ENCODE data around the gene FOXP2. TPM values are rescaled to one million over a fixed set of nuclear protein-coding genes. Genes with fewer than 3 reads are reported as not detected.
"Not testable (repeated sequence)": the region's sequence is repeated elsewhere in the genome, so short reads cannot be mapped to it uniquely, and the experiment has no call there.

FOXP2 gene
- total RNA-seq, 4 donors from 2014 or later = 11.8 to 25.8 (median 17.2) TPM

GRCh38 chr7:114588506-114588905, 173.9 kb downstream of the FOXP2 start:
- no peak overlapping the region for H3K27ac ChIP-seq
- TF ChIP-seq POLR2A (IDR thresholded peaks at IDR 0.05) (no peak), CTCF (IDR thresholded peaks at IDR 0.05) (no peak), EP300 (IDR thresholded peaks at IDR 0.05) (no peak)
- 77 to 90% methylated on average over 1 of the region's 1 CpG for WGBS, 2 donors

GRCh38 chr7:114589436-114589835, 174.8 kb downstream of the FOXP2 start:
- no peaks in the 10 kb centered on the region for H3K36me3 ChIP-seq
- H3K4me1 ChIP-seq = no peaks in the 10 kb centered on the region
- no peak for DNase-seq (ENCODE audit: low spot score in 2 of 2)
- no peaks in the 10 kb centered on the region for H3K9me3 ChIP-seq
- no peaks in the 10 kb centered on the region for H3K27me3 ChIP-seq
- TF ChIP-seq CTCF (IDR thresholded peaks at IDR 0.05) = no peak
- no peak for TF ChIP-seq POLR2A (IDR thresholded peaks at IDR 0.05)
- TF ChIP-seq EP300 (IDR thresholded peaks at IDR 0.05) = no peak
- H3K4me3 ChIP-seq = no peak overlapping the region
- H3K27ac ChIP-seq = no peak overlapping the region

More at GRCh38 chr7:114588506-114588905, 173.9 kb downstream of the FOXP2 start:
- H3K4me3 ChIP-seq = no peak overlapping the region
- H3K27me3 ChIP-seq = no peaks in the 10 kb centered on the region
- no peaks in the 10 kb centered on the region for H3K4me1 ChIP-seq
- no peaks in the 10 kb centered on the region for H3K9me3 ChIP-seq
- no peak for DNase-seq (ENCODE audit: low spot score in 2 of 2)
- H3K36me3 ChIP-seq = no peaks in the 10 kb centered on the region

- H3K9me3 ChIP-seq = no peaks in the 10 kb centered on the region
- WGBS, 2 donors = 69 to 73% methylated on average over 2 of the region's 2 CpGs
- TF ChIP-seq POLR2A (IDR thresholded peaks at IDR 0.05) (no peak), EP300 (IDR thresholded peaks at IDR 0.05) (no peak), CTCF (IDR thresholded peaks at IDR 0.05) (no peak)
- no peak overlapping the region for H3K27ac ChIP-seq
- H3K27me3 ChIP-seq = no peaks in the 10 kb centered on the region
- H3K4me1 ChIP-seq = no peaks in the 10 kb centered on the region
- H3K4me3 ChIP-seq = no peak overlapping the region
- DNase-seq (ENCODE audit: low spot score in 2 of 2) = no peak
- no peaks in the 10 kb centered on the region for H3K36me3 ChIP-seq
These were observed 175.7 kb downstream of the FOXP2 start for GRCh38 chr7:114590298-114590697.

- H3K4me1 ChIP-seq = no peaks in the 10 kb centered on the region
- no peaks in the 10 kb centered on the region for H3K27me3 ChIP-seq
- no peak overlapping the region for H3K27ac ChIP-seq
- H3K9me3 ChIP-seq = no peaks in the 10 kb centered on the region
- TF ChIP-seq EP300 (IDR thresholded peaks at IDR 0.05) (no peak), POLR2A (IDR thresholded peaks at IDR 0.05) (no peak), CTCF (IDR thresholded peaks at IDR 0.05) (no peak)
- DNase-seq (ENCODE audit: low spot score in 2 of 2) = no peak
- H3K36me3 ChIP-seq = no peaks in the 10 kb centered on the region
- WGBS, 2 donors = 38% methylated on average over 4 of the region's 4 CpGs
- no peak overlapping the region for H3K4me3 ChIP-seq
These were observed 184.3 kb downstream of the FOXP2 start for GRCh38 chr7:114598946-114599345.

- Histone ChIP-seq H3K4me3 (no peak overlapping the region), H3K9me3 (no peaks in the 10 kb centered on the region), H3K27ac (no peak overlapping the region), H3K36me3 (no peaks in the 10 kb centered on the region), H3K27me3 (no peaks in the 10 kb centered on the region), H3K4me1 (no peaks in the 10 kb centered on the region)
- no peak for TF ChIP-seq EP300 (IDR thresholded peaks at IDR 0.05)
- TF ChIP-seq CTCF (IDR thresholded peaks at IDR 0.05) = no peak
- no peak for TF ChIP-seq POLR2A (IDR thresholded peaks at IDR 0.05)
- no peak for DNase-seq (ENCODE audit: low spot score in 2 of 2)
- 85 to 88% methylated on average over 2 of the region's 2 CpGs for WGBS, 2 donors
These were observed 191.5 kb downstream of the FOXP2 start for GRCh38 chr7:114606100-114606499.

- not testable (repeated sequence) for H3K27me3 ChIP-seq; H3K27ac ChIP-seq; H3K4me3 ChIP-seq; H3K36me3 ChIP-seq; H3K4me1 ChIP-seq; H3K9me3 ChIP-seq; DNase-seq (ENCODE audit: low spot score in 2 of 2)
- 77 to 84% methylated on average over 11 of the region's 11 CpGs for whole genome bisulfite sequencing, 2 donors
These were observed 194.2 kb downstream of the FOXP2 start for GRCh38 chr7:114608822-114609221.
